SU-DHL-6 (cell line): ENCODE results near the gene EIF3K.

Experiments
- H2AFZ ChIP-seq: fragments of 200-600 bp; sonication (generic); 2 replicates; pipeline ENCODE4 v1.6.1; 2014; ENCODE audit warnings: low read depth, mild to moderate bottlenecking, moderate library complexity, mixed read lengths, antibody characterized with exemption, low read length; ENCODE audit not compliant: severe bottlenecking
- H3F3A ChIP-seq: fragments of 200-600 bp; shearing (Covaris generic); 2 replicates; pipeline ENCODE4 v1.6.0; 2016; ENCODE audit warnings: antibody characterized with exemption, mild to moderate bottlenecking; ENCODE audit not compliant: insufficient read depth
- H3K27ac ChIP-seq: fragments of 200-600 bp; sonication (generic); 2 replicates; pipeline ENCODE4 v1.5.1; 2016; ENCODE audit warnings: low read depth, mild to moderate bottlenecking, low read length, moderate library complexity, mixed read lengths
- H3K27me3 ChIP-seq: fragments of 200-600 bp; sonication (generic), shearing (Covaris generic); 2 replicates; pipeline ENCODE4 v1.6.0; 2014; ENCODE audit warnings: mild to moderate bottlenecking, low read length
- H3K36me3 ChIP-seq: fragments of 200-600 bp; sonication (generic); 2 replicates; pipeline ENCODE4 v1.6.1; 2014; ENCODE audit warnings: mild to moderate bottlenecking, low read length, mixed read lengths
- H3K4me2 ChIP-seq: fragments of 300-600, 200-600 bp; shearing (Covaris generic), sonication (generic); 2 replicates; pipeline ENCODE4 v1.6.0; 2014; ENCODE audit warnings: low read length, low read depth, mild to moderate bottlenecking; ENCODE audit not compliant: poor library complexity, severe bottlenecking
- H3K4me3 ChIP-seq: fragments of 200-600 bp; sonication (generic); 2 replicates; pipeline ENCODE4 v1.5.1; 2014; ENCODE audit warnings: antibody characterized with exemption, low read length, mild to moderate bottlenecking, mixed read lengths; ENCODE audit not compliant: insufficient read depth, poor library complexity, severe bottlenecking
- H3K79me2 ChIP-seq: fragments of 200-600 bp; sonication (generic); 2 replicates; pipeline ENCODE4 v1.6.1; 2014; ENCODE audit warnings: mild to moderate bottlenecking, low read length, moderate library complexity; ENCODE audit not compliant: insufficient read depth
- H3K9ac ChIP-seq: fragments of 200-600 bp; sonication (generic); 2 replicates; pipeline ENCODE4 v1.7.0; 2014; ENCODE audit warnings: mild to moderate bottlenecking, low read length
- H3K9me2 ChIP-seq: fragments of 200-600 bp; sonication (generic); replicated peaks from 2 replicates; pipeline ENCODE4 v1.6.1; 2014; ENCODE audit warnings: low read length; ENCODE audit not compliant: insufficient read depth
- H3K9me3 ChIP-seq: fragments of 200-600 bp; sonication (generic); 2 replicates; pipeline ENCODE4 v1.6.1; 2014; ENCODE audit warnings: low read length, mixed read lengths; ENCODE audit not compliant: insufficient read depth
- H4K20me1 ChIP-seq: fragments of 200-600 bp; sonication (generic); 2 replicates; pipeline ENCODE4 v1.6.1; 2014; ENCODE audit warnings: low read depth, mild to moderate bottlenecking, antibody characterized with exemption, low read length, moderate library complexity, mixed read lengths
- EZH2phosphoT487 ChIP-seq: fragments of 200-600 bp; sonication (generic), shearing (Covaris generic); conservative IDR thresholded peaks from 2 replicates; pipeline ENCODE4 v1.6.1; 2018; ENCODE audit warnings: mild to moderate bottlenecking, antibody characterized with exemption, low read length, moderate library complexity, mixed read lengths
- TF ChIP-seq, protein P1 (sequence below): fragments of 200-600 bp; sonication (generic); IDR thresholded peaks from one replicate; pipeline ENCODE4 v1.5.1; 2017; ENCODE audit warnings: antibody characterized with exemption, mild to moderate bottlenecking, low read length, moderate library complexity; ENCODE audit not compliant: insufficient read depth, poor library complexity, severe bottlenecking

Gene EIF3K

DNA sequence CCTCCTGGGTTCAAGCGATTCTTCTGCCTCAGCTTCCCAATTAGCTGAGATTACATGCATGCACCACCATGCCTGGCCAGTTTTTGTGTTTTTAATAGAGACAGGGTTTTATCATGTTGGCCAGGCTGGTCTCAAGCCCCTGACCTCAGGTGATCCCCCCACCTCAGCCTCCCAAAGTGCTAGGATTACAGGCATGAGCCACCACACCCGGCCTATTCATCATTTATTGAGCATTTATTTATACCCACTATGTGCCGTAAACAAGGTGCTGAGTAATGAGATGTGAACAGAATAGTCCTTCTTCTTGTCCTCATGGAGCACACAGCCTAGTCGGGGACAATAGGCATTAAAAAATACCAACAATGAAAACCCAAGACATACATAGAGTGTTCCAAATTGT is 54.0 kb downstream of the EIF3K start:
- H3K79me2 ChIP-seq: peaks cover 90% of the 10 kb centered on the region
- no peak overlapping the region for H3K27ac ChIP-seq
- no peaks in the 10 kb centered on the region for H3K9me3 ChIP-seq
- H3K27me3 ChIP-seq: no peaks in the 10 kb centered on the region
- H2AFZ ChIP-seq: no peak overlapping the region
- no peak for TF ChIP-seq EZH2phosphoT487
- TF ChIP-seq, protein P1, sequence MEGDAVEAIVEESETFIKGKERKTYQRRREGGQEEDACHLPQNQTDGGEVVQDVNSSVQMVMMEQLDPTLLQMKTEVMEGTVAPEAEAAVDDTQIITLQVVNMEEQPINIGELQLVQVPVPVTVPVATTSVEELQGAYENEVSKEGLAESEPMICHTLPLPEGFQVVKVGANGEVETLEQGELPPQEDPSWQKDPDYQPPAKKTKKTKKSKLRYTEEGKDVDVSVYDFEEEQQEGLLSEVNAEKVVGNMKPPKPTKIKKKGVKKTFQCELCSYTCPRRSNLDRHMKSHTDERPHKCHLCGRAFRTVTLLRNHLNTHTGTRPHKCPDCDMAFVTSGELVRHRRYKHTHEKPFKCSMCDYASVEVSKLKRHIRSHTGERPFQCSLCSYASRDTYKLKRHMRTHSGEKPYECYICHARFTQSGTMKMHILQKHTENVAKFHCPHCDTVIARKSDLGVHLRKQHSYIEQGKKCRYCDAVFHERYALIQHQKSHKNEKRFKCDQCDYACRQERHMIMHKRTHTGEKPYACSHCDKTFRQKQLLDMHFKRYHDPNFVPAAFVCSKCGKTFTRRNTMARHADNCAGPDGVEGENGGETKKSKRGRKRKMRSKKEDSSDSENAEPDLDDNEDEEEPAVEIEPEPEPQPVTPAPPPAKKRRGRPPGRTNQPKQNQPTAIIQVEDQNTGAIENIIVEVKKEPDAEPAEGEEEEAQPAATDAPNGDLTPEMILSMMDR: no peak
- no peak overlapping the region for H3K4me2 ChIP-seq
- no peaks in the 10 kb centered on the region; the same call in 1 of the 2 replicates for H4K20me1 ChIP-seq
- no peaks in the 10 kb centered on the region for H3K36me3 ChIP-seq
- H3F3A ChIP-seq: no peaks in the 10 kb centered on the region
- no peak overlapping the region for H3K9ac ChIP-seq
- H3K9me2 ChIP-seq: no peaks in the 10 kb centered on the region
- no peak overlapping the region for H3K4me3 ChIP-seq

DNA sequence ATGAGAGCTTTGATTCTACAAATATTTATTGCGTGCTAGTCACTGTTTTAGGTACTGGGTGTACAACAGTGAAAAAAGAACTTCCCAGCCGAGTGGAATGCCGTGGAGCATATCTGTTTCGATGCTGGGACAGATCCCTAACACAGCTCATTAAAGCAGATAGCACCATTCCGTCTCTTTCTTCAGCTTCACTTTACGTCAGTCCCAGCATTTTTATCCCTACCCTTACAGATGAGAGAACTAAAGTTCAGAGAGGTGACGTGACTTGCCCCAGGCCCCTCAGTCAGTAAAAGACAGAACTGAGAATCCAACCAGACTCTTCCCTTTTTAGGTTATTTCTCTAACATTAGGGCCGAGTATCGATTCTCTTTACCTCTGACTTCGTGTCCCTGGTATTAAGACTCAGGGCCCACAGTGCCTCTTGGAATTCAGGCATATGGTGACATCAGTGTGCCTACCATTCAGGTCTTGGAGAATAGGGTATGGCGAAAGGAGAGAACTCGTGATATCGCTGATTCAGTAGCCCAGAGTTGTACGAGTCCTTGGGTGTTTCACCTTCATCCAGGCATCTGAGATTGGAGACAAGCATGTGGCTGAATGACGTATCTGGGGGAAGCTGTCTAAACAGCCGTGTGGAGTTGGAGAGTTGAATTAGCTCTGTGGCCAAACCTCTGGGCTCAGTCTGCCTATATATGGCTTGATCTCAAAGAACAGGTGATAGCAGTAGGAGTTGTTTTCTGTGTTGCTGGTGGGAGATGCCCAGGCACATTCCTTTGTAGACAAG is 55.6 kb downstream of the EIF3K start:
- no peak overlapping the region for H3K4me2 ChIP-seq
- no peaks in the 10 kb centered on the region for H3K9me2 ChIP-seq
- H3K9me3 ChIP-seq: no peaks in the 10 kb centered on the region
- TF ChIP-seq EZH2phosphoT487: no peak
- TF ChIP-seq, protein P1: no peak
- H3K79me2 ChIP-seq: peaks cover 90% of the 10 kb centered on the region
- H3K36me3 ChIP-seq: no peaks in the 10 kb centered on the region
- no peak overlapping the region for H3K9ac ChIP-seq
- no peak overlapping the region for H3K4me3 ChIP-seq
- no peak overlapping the region for H3K27ac ChIP-seq
- H4K20me1 ChIP-seq: no peaks in the 10 kb centered on the region; the same call in 1 of the 2 replicates
- no peaks in the 10 kb centered on the region for H3K27me3 ChIP-seq
- H2AFZ ChIP-seq: no peak overlapping the region
- no peaks in the 10 kb centered on the region for H3F3A ChIP-seq

DNA sequence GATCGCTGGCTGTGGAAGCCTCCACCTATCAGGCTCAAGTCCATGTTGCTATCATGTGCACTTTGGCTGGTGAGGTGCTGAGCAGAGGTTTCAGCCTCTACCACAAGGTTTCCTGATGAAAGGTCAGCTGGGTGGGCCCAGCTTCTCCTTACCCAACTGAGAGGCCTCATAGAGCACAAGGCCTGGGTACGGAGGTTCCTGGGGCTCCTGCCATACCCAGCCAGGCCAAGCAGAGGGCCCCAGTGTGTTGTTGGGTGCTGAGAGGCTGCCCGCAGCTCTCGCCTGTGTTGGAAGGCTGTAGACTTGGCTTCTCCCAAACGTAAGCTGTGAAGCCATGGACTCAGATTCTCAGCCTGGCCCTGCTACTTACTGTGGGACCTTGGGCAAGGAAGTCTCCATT is 56.6 kb downstream of the EIF3K start:
- no peak overlapping the region for H2AFZ ChIP-seq
- no peaks in the 10 kb centered on the region for H3K9me3 ChIP-seq
- H3K4me3 ChIP-seq: no peak overlapping the region
- H3K27me3 ChIP-seq: no peaks in the 10 kb centered on the region
- H3K9ac ChIP-seq: no peak overlapping the region
- H3K79me2 ChIP-seq: peaks cover 91% of the 10 kb centered on the region
- H3K9me2 ChIP-seq: no peaks in the 10 kb centered on the region
- TF ChIP-seq, protein P1: no peak
- TF ChIP-seq EZH2phosphoT487: no peak
- H3K36me3 ChIP-seq: no peaks in the 10 kb centered on the region
- H3K4me2 ChIP-seq: no peak overlapping the region
- no peaks in the 10 kb centered on the region for H3F3A ChIP-seq
- H3K27ac ChIP-seq: no peak overlapping the region
- H4K20me1 ChIP-seq: no peaks in the 10 kb centered on the region; the same call in 1 of the 2 replicates
